SK-N-MC (cell line): ENCODE results near the gene TNNT2.

Source experiments
- DNase-seq: peaks from one replicate; pipeline ENCODE4 v3.0.0-alpha.2; 2011; ENCODE audit warnings: low read depth, low spot score
- H3K27ac ChIP-seq: fragments of 200-600 bp; sonication (generic); 2 replicates; pipeline ENCODE4 v1.5.1; 2016; ENCODE audit warnings: mixed run types
- H3K36me3 ChIP-seq: fragments of 200-600 bp; sonication (generic); 2 replicates; pipeline ENCODE4 v1.6.1; 2017; ENCODE audit warnings: antibody characterized with exemption, low read length, mixed read lengths; ENCODE audit not compliant: insufficient read depth
- H3K4me3 ChIP-seq: fragments of 200-600 bp; sonication (generic); 2 replicates; pipeline ENCODE4 v1.5.1; 2016
- H3K9ac ChIP-seq: fragments of 200-600 bp; sonication (generic); 2 replicates; pipeline ENCODE4 v1.8.0; 2017; ENCODE audit warnings: mixed run types, mixed read lengths; ENCODE audit not compliant: insufficient read length
- H3K9me3 ChIP-seq: fragments of 200-600 bp; sonication (generic); 2 replicates; pipeline ENCODE4 v1.6.1; 2017; ENCODE audit warnings: low read depth, mild to moderate bottlenecking, antibody characterized with exemption, low read length, moderate library complexity, mixed read lengths
- EZH2 ChIP-seq: fragments of 200-600 bp; sonication (generic); IDR thresholded peaks from one replicate; pipeline ENCODE4 v1.6.1; 2017; ENCODE audit warnings: antibody characterized with exemption
- FOXP2 ChIP-seq: optimal IDR thresholded peaks from 2 replicates; pipeline ENCODE3; 2011; ENCODE audit warnings: mild to moderate bottlenecking, moderate library complexity; ENCODE audit not compliant: insufficient read depth; ENCODE audit errors: extremely low read length, control extremely low read depth
- POLR2AphosphoS5 ChIP-seq: IDR thresholded peaks from 2 replicates; pipeline ENCODE4 v1.6.1; 2012; ENCODE audit warnings: mild to moderate bottlenecking, low read depth, low read length, borderline replicate concordance

The TNNT2 gene

GRCh38 chr1:201327687-201328240, 49.7 kb downstream of the TNNT2 start:
- TF ChIP-seq EZH2 (no peak), FOXP2 (no peak)
- no peaks in the 10 kb centered on the region for H3K36me3 ChIP-seq
- H3K4me3 ChIP-seq = no peak overlapping the region
- H3K27ac ChIP-seq = no peak overlapping the region
- no peaks in the 10 kb centered on the region for H3K9me3 ChIP-seq
- no peak for DNase-seq
- no peak overlapping the region for H3K9ac ChIP-seq

- Histone ChIP-seq H3K36me3 (no peaks in the 10 kb centered on the region), H3K9me3 (no peaks in the 10 kb centered on the region), H3K27ac (no peak overlapping the region), H3K9ac (no peak overlapping the region), H3K4me3 (no peak overlapping the region)
- DNase-seq = no peak
- TF ChIP-seq POLR2AphosphoS5 = no peak
- no peak for TF ChIP-seq FOXP2
- TF ChIP-seq EZH2 = no peak
These were observed 50.8 kb downstream of the TNNT2 start for GRCh38 chr1:201326710-201327109.

- DNase-seq = no peak
- no peak overlapping the region for H3K9ac ChIP-seq
- no peak overlapping the region for H3K4me3 ChIP-seq
- no peak overlapping the region for H3K27ac ChIP-seq
- no peaks in the 10 kb centered on the region for H3K9me3 ChIP-seq
- TF ChIP-seq FOXP2 (no peak), EZH2 (no peak), POLR2AphosphoS5 (no peak)
- no peaks in the 10 kb centered on the region for H3K36me3 ChIP-seq
These were observed 51.8 kb downstream of the TNNT2 start for GRCh38 chr1:201325678-201326060.

GRCh38 chr1:201324821-201325677, 52.4 kb downstream of the TNNT2 start:
- Histone ChIP-seq H3K36me3 (no peaks in the 10 kb centered on the region), H3K4me3 (no peak overlapping the region), H3K27ac (no peak overlapping the region), H3K9ac (no peak overlapping the region), H3K9me3 (no peaks in the 10 kb centered on the region)
- DNase-seq = no peak
- no peak for TF ChIP-seq POLR2AphosphoS5
- TF ChIP-seq EZH2 = no peak
- TF ChIP-seq FOXP2 = no peak

- no peak overlapping the region for H3K27ac ChIP-seq
- H3K9ac ChIP-seq = no peak overlapping the region
- TF ChIP-seq POLR2AphosphoS5 = no peak
- TF ChIP-seq EZH2 = no peak
- TF ChIP-seq FOXP2 = no peak
- no peaks in the 10 kb centered on the region for H3K36me3 ChIP-seq
- no peak overlapping the region for H3K4me3 ChIP-seq
- DNase-seq = no peak
- H3K9me3 ChIP-seq = no peaks in the 10 kb centered on the region
These were observed 53.2 kb downstream of the TNNT2 start for GRCh38 chr1:201324306-201324705.

- no peaks in the 10 kb centered on the region for H3K9me3 ChIP-seq
- H3K4me3 ChIP-seq = no peak overlapping the region
- no peaks in the 10 kb centered on the region for H3K36me3 ChIP-seq
- no peak overlapping the region for H3K9ac ChIP-seq
- no peak for DNase-seq
- no peak for TF ChIP-seq POLR2AphosphoS5
- no peak for TF ChIP-seq EZH2
- no peak for TF ChIP-seq FOXP2
- H3K27ac ChIP-seq = no peak overlapping the region
These were observed 54.6 kb downstream of the TNNT2 start for GRCh38 chr1:201322653-201323510.

- Histone ChIP-seq H3K36me3 (no peaks in the 10 kb centered on the region), H3K9me3 (no peaks in the 10 kb centered on the region), H3K27ac (no peak overlapping the region), H3K9ac (no peak overlapping the region), H3K4me3 (no peak overlapping the region)
- TF ChIP-seq FOXP2 = no peak
- DNase-seq = no peak
These were observed 55.6 kb downstream of the TNNT2 start for GRCh38 chr1:201321826-201322390.

- Histone ChIP-seq H3K27ac (no peak overlapping the region), H3K4me3 (no peak overlapping the region), H3K36me3 (no peaks in the 10 kb centered on the region), H3K9ac (no peak overlapping the region), H3K9me3 (no peaks in the 10 kb centered on the region)
- DNase-seq = no peak
- TF ChIP-seq EZH2 (no peak), FOXP2 (no peak), POLR2AphosphoS5 (no peak)
These were observed 57.2 kb downstream of the TNNT2 start for GRCh38 chr1:201320168-201320788.
